Measurements from ENCODE around the gene POU4F3. TPM values are rescaled to one million over a fixed set of nuclear protein-coding genes. Genes with fewer than 3 reads are reported as not detected.
A peak's percentile ranks its signal among the peaks of the same experiment; 100 is the strongest.
"Not testable (repeated sequence)": the region's sequence is repeated elsewhere in the genome, so short reads cannot be mapped to it uniquely, and the experiment has no call there.

The POU4F3 gene
- total RNA-seq (ENCODE audit: unreplicated experiment): 9.5 TPM
- long read RNA-seq, transcript POU4F3-202 (2 exons, 2,569 nt): major isoform, 6 of 6 reads
- long read RNA-seq, partial matches to known transcripts: 0 of 6 reads
- long read RNA-seq, other reads (novel, unspliced or antisense): 0 of 6 reads

GRCh38 chr5:146338774-146339714 lies at the start of gene POU4F3:
Gene POU4F3, plus strand, starts transcription at chr5:146338839. Its CDS starts 274 bp downstream, at chr5:146339113.
- Mint-ChIP-seq H3K4me1 (ENCODE audit: low read depth, unreplicated experiment) (peaks cover 15% of the 10 kb centered on the region), H3K36me3 (ENCODE audit: unreplicated experiment) (no peaks in the 10 kb centered on the region), H3K27me3 (ENCODE audit: unreplicated experiment) (peaks cover 56% of the 10 kb centered on the region), H3K9me3 (ENCODE audit: unreplicated experiment) (peaks cover 16% of the 10 kb centered on the region), H3K27ac (ENCODE audit: unreplicated experiment) (peak within 1 kb of the TSS; percentile 60), H3K4me3 (ENCODE audit: unreplicated experiment) (peak within 1 kb of the TSS; percentile 88)
- no peak for TF ChIP-seq CTCF (IDR thresholded peaks at IDR 0.05; ENCODE audit: partially characterized antibody, unreplicated experiment)
- DNase-seq: peak; percentile 61

GRCh38 chr5:146290318-146290717 lies 48.3 kb upstream of the POU4F3 start:
- no peaks in the 10 kb centered on the region for H3K27me3 Mint-ChIP-seq (ENCODE audit: unreplicated experiment)
- no peaks in the 10 kb centered on the region for H3K9me3 Mint-ChIP-seq (ENCODE audit: unreplicated experiment)
- DNase-seq: no peak
- H3K4me3 Mint-ChIP-seq (ENCODE audit: unreplicated experiment): no peak overlapping the region
- no peak overlapping the region for H3K27ac Mint-ChIP-seq (ENCODE audit: unreplicated experiment)
- H3K36me3 Mint-ChIP-seq (ENCODE audit: unreplicated experiment): no peaks in the 10 kb centered on the region
- no peak for TF ChIP-seq CTCF (IDR thresholded peaks at IDR 0.05; ENCODE audit: partially characterized antibody, unreplicated experiment)
- H3K4me1 Mint-ChIP-seq (ENCODE audit: low read depth, unreplicated experiment): peaks cover 11% of the 10 kb centered on the region

GRCh38 chr5:146291421-146292074 lies 47.1 kb upstream of the POU4F3 start:
- H3K9me3 Mint-ChIP-seq (ENCODE audit: unreplicated experiment): no peaks in the 10 kb centered on the region
- H3K4me1 Mint-ChIP-seq (ENCODE audit: low read depth, unreplicated experiment): peaks cover 11% of the 10 kb centered on the region
- H3K27me3 Mint-ChIP-seq (ENCODE audit: unreplicated experiment): no peaks in the 10 kb centered on the region
- H3K36me3 Mint-ChIP-seq (ENCODE audit: unreplicated experiment): no peaks in the 10 kb centered on the region
- H3K27ac Mint-ChIP-seq (ENCODE audit: unreplicated experiment): no peak overlapping the region
- no peak for DNase-seq
- TF ChIP-seq CTCF (IDR thresholded peaks at IDR 0.05; ENCODE audit: partially characterized antibody, unreplicated experiment): peak; percentile 78
- H3K4me3 Mint-ChIP-seq (ENCODE audit: unreplicated experiment): no peak overlapping the region

- Mint-ChIP-seq H3K27me3 (ENCODE audit: unreplicated experiment) (no peaks in the 10 kb centered on the region), H3K4me3 (ENCODE audit: unreplicated experiment) (no peak overlapping the region), H3K9me3 (ENCODE audit: unreplicated experiment) (no peaks in the 10 kb centered on the region), H3K36me3 (ENCODE audit: unreplicated experiment) (no peaks in the 10 kb centered on the region), H3K4me1 (ENCODE audit: low read depth, unreplicated experiment) (peaks cover 11% of the 10 kb centered on the region), H3K27ac (ENCODE audit: unreplicated experiment) (no peak overlapping the region)
- no peak for DNase-seq
- no peak for TF ChIP-seq CTCF (IDR thresholded peaks at IDR 0.05; ENCODE audit: partially characterized antibody, unreplicated experiment)
Observed at GRCh38 chr5:146296245-146296644, 42.4 kb upstream of the POU4F3 start.

- H3K9me3 Mint-ChIP-seq (ENCODE audit: unreplicated experiment); H3K36me3 Mint-ChIP-seq (ENCODE audit: unreplicated experiment); H3K27me3 Mint-ChIP-seq (ENCODE audit: unreplicated experiment); H3K27ac Mint-ChIP-seq (ENCODE audit: unreplicated experiment); DNase-seq; H3K4me1 Mint-ChIP-seq (ENCODE audit: low read depth, unreplicated experiment); H3K4me3 Mint-ChIP-seq (ENCODE audit: unreplicated experiment): not testable (repeated sequence)
Observed at GRCh38 chr5:146298920-146299319, 39.7 kb upstream of the POU4F3 start.
